IMR-90 (cell line): ENCODE results near the gene CDH26. TPM values are rescaled to one million over a fixed set of nuclear protein-coding genes. Genes with fewer than 3 reads are reported as not detected.

ENCODE experiments used
- ATAC-seq: fragments of 200-7000 bp; cut with Tn5 transposase; 2 replicates; pipeline ENCODE4 v1.9.1; 2020; ENCODE audit warnings: low read depth, mild to moderate bottlenecking, moderate library complexity
- BruUV-seq: library from RNA; stranded (reverse); fragments of 400-500 nt; replicated peaks from 2 replicates; lab custom pipeline; 2021; lab: Mats Ljungman, UMichigan
- CTCF ChIA-PET: fragments of 300-600 bp; formaldehyde crosslinking; extraction: SDS; loops from one replicate; lab custom pipeline; 2021; ENCODE audit warnings: antibody characterized with exemption; lab: Yijun Ruan, JAX
- POLR2A ChIA-PET: fragments of 300-600 bp; sonication (Branson Sonifier 250); formaldehyde crosslinking; loops from one replicate; lab custom pipeline; 2022; ENCODE audit warnings: antibody characterized with exemption; ENCODE audit not compliant: unreplicated experiment; lab: Charles Lee
- DNase-seq: peaks from one replicate; pipeline ENCODE4 v3.0.0; 2013
- H2AFZ ChIP-seq: replicated peaks from 2 replicates; pipeline ENCODE3; 2013; ENCODE audit warnings: low read length, mild to moderate bottlenecking; ENCODE audit not compliant: poor library complexity
- H2AK5ac ChIP-seq: 2 replicates; pipeline ENCODE4 v1.6.1; 2013; ENCODE audit warnings: low read depth, low read length, inconsistent platforms
- H2AK9ac ChIP-seq: replicated peaks from 2 replicates; pipeline ENCODE3; 2013; ENCODE audit warnings: mild to moderate bottlenecking, low read depth, low read length, moderate library complexity; ENCODE audit not compliant: poor library complexity
- H2BK120ac ChIP-seq: 2 replicates; pipeline ENCODE4 v1.6.1; 2013; ENCODE audit warnings: low read depth, low read length, inconsistent platforms
- H2BK15ac ChIP-seq: 3 replicates; pipeline ENCODE4 v1.6.1; 2013; ENCODE audit warnings: low read depth, low read length, inconsistent platforms
- H2BK20ac ChIP-seq: 2 replicates; pipeline ENCODE4 v1.6.1; 2013; ENCODE audit warnings: low read depth, mild to moderate bottlenecking, inconsistent platforms, low read length, moderate library complexity
- H2BK5ac ChIP-seq: 2 replicates; pipeline ENCODE4 v1.6.1; 2013; ENCODE audit warnings: mild to moderate bottlenecking, low read depth, low read length, inconsistent platforms; ENCODE audit not compliant: poor library complexity, severe bottlenecking
- H3K14ac ChIP-seq: replicated peaks from 2 replicates; pipeline ENCODE4 v1.6.1; 2013; ENCODE audit warnings: low read depth, low read length, inconsistent platforms
- H3K18ac ChIP-seq: 2 replicates; pipeline ENCODE4 v1.6.1; 2013; ENCODE audit warnings: low read depth, low read length, control low read depth
- H3K23ac ChIP-seq: 2 replicates; pipeline ENCODE4 v1.6.1; 2013; ENCODE audit warnings: low read depth, low read length, inconsistent platforms
- H3K27ac ChIP-seq: 2 replicates; pipeline ENCODE4 v1.5.1; 2013; ENCODE audit warnings: mild to moderate bottlenecking, control low read depth, low read length; ENCODE audit not compliant: insufficient read depth
- H3K27me3 ChIP-seq: 2 replicates; pipeline ENCODE4 v1.6.1; 2013; ENCODE audit warnings: low read length; ENCODE audit not compliant: control insufficient read depth, insufficient read depth
- H3K36me3 ChIP-seq: 2 replicates; pipeline ENCODE4 v1.6.1; 2013; ENCODE audit warnings: low read length, mixed read lengths; ENCODE audit not compliant: control insufficient read depth, insufficient read depth
- H3K4ac ChIP-seq: 2 replicates; pipeline ENCODE4 v1.6.1; 2013; ENCODE audit warnings: low read depth, low read length, inconsistent platforms
- H3K4me1 ChIP-seq: 2 replicates; pipeline ENCODE4 v1.6.1; 2013; ENCODE audit warnings: low read length, mixed read lengths; ENCODE audit not compliant: control insufficient read depth, insufficient read depth
- H3K4me2 ChIP-seq: 2 replicates; pipeline ENCODE4 v1.6.1; 2013; ENCODE audit warnings: low read depth, mild to moderate bottlenecking, control low read depth, low read length, moderate library complexity
- H3K4me3 ChIP-seq: 2 replicates; pipeline ENCODE4 v1.5.1; 2013; ENCODE audit warnings: low read depth, mild to moderate bottlenecking, control low read depth, low read length, moderate library complexity; ENCODE audit not compliant: insufficient read depth
- H3K56ac ChIP-seq: 2 replicates; pipeline ENCODE4 v1.6.1; 2013; ENCODE audit warnings: low read length, inconsistent platforms; ENCODE audit not compliant: insufficient read depth; ENCODE audit errors: extremely low read depth
- H3K79me1 ChIP-seq, 2 experiments: 2 replicates each; pipeline ENCODE4 v1.6.1; 2013; ENCODE audit warnings: low read length in 2 of 2, inconsistent platforms in 1 of 2, low read depth in 1 of 2
- H3K9ac ChIP-seq: 2 replicates; pipeline ENCODE4 v1.6.1; 2013; ENCODE audit warnings: low read depth, low read length, control low read depth
- H3K9me1 ChIP-seq: 2 replicates; pipeline ENCODE4 v1.6.1; 2013; ENCODE audit warnings: low read length, inconsistent platforms; ENCODE audit not compliant: insufficient read depth
- H3K9me3 ChIP-seq: 2 replicates; pipeline ENCODE4 v1.6.1; 2013; ENCODE audit warnings: low read length; ENCODE audit not compliant: control insufficient read depth, insufficient read depth
- H4K20me1 ChIP-seq: 2 replicates; pipeline ENCODE4 v1.6.1; 2013; ENCODE audit warnings: low read length, inconsistent platforms; ENCODE audit not compliant: insufficient read depth
- H4K5ac ChIP-seq: 2 replicates; pipeline ENCODE4 v1.6.1; 2013; ENCODE audit warnings: mild to moderate bottlenecking, low read depth, low read length, control low read depth
- H4K8ac ChIP-seq, 2 experiments: 2 replicates each; pipeline ENCODE4 v1.6.1; 2013; ENCODE audit warnings: low read depth in 2 of 2, low read length in 2 of 2, control low read depth in 1 of 2, inconsistent platforms in 1 of 2
- H4K91ac ChIP-seq: 2 replicates; pipeline ENCODE4 v1.6.1; 2013; ENCODE audit warnings: low read depth, low read length, inconsistent platforms; ENCODE audit not compliant: insufficient read depth
- BHLHE40 ChIP-seq: fragments of 150-350 bp; IDR thresholded peaks from 2 replicates; pipeline ENCODE4 v1.6.1; 2016; ENCODE audit warnings: mild to moderate bottlenecking, low read depth, low read length
- CEBPB ChIP-seq: IDR thresholded peaks from 2 replicates; pipeline ENCODE4 v1.6.1; 2012; ENCODE audit warnings: low read depth, low read length, improper control_type of control experiment
- CHD1 ChIP-seq: IDR thresholded peaks from 2 replicates; pipeline ENCODE4 v1.6.1; 2012; ENCODE audit warnings: low read depth, low read length, improper control_type of control experiment
- ELK1 ChIP-seq: fragments of 150-350 bp; IDR thresholded peaks from 2 replicates; pipeline ENCODE4 v1.6.1; 2016; ENCODE audit warnings: low read depth, mild to moderate bottlenecking, low read length, moderate library complexity, borderline replicate concordance
- MXI1 ChIP-seq: IDR thresholded peaks from 2 replicates; pipeline ENCODE4 v1.6.1; 2012; ENCODE audit warnings: low read depth, mild to moderate bottlenecking, low read length, moderate library complexity, borderline replicate concordance
- RCOR1 ChIP-seq: IDR thresholded peaks from 2 replicates; pipeline ENCODE4 v1.6.1; 2012; ENCODE audit warnings: mild to moderate bottlenecking, low read length, improper control_type of control experiment; ENCODE audit not compliant: insufficient replicate concordance
- RFX5 ChIP-seq: IDR thresholded peaks from 2 replicates; pipeline ENCODE4 v1.8.0; 2012; ENCODE audit warnings: low read depth, mild to moderate bottlenecking, low read length, moderate library complexity
- USF2 ChIP-seq: fragments of 150-350 bp; IDR thresholded peaks from 2 replicates; pipeline ENCODE4 v1.6.1; 2017; ENCODE audit warnings: mild to moderate bottlenecking, antibody characterized with exemption, low read length, low read depth
- WGBS, 2 experiments: methylation state at CpG; one replicate each; pipeline versions ENCODE4 v1.1.5 to v1.1.7; 2013; ENCODE audit warnings: missing lambda C conversion rate in 2 of 2; ENCODE audit not compliant: insufficient read length in 1 of 2; ENCODE audit errors: extremely low coverage in 2 of 2; 5-methylcytosine and 5-hydroxymethylcytosine counted together
- dilution Hi-C: fragments of 300-500 bp; cut with HindIII; formaldehyde crosslinking; loops from one replicate; pipeline ENCODE4 v1.14.3; 2018; ENCODE audit warnings: low sequenced_read_pairs; ENCODE audit not compliant: unreplicated experiment
- in situ Hi-C: fragments of 300-500 bp; cut with MboI; formaldehyde crosslinking; loops from 3 replicates; pipeline ENCODE4 v1.14.3; 2019; ENCODE audit warnings: low sequenced_read_pairs, inconsistent platforms, mixed read lengths
- intact Hi-C: fragments of 100-400 bp; cut with micrococcal nuclease; formaldehyde crosslinking; loops from 2 replicates; pipeline ENCODE4 v1.10.0; 2022
- polyA plus RNA-seq, 3 experiments: library from polyadenylated mRNA; depleted of rRNA; stranded (reverse); fragments of >200 nt; gene quantifications; 2 replicates each; pipeline ENCODE4 v1.2.3, GENCODE V29; 2012; ENCODE audit warnings: low replicate concordance in 1 of 3
- total RNA-seq: library from RNA; depleted of rRNA; stranded (reverse); fragments of >200 nt; gene quantifications from 2 replicates; pipeline ENCODE4 v1.2.3, GENCODE V29; 2012

The CDH26 gene
- total and polyA plus RNA-seq, 2 of the 4 experiments (the other 2 are of a cell fraction), result not detected

GRCh38 chr20:59933296-59933848 lies 24.9 kb upstream of the CDH26 start, which contains the start of gene SYCP2:
Gene SYCP2 (minus strand): TSS chr20:59933637. CDS start chr20:59922413, 11,224 bp downstream.
- dilution Hi-C loops, result no loop called here
- 0% methylated on average over 1 of the region's 65 CpGs; no CpG with 5 or more reads in 1 of the 2 experiments for WGBS, 2 experiments
- BruUV-seq, result no TSS peak

More at GRCh38 chr20:59933296-59933848, 24.9 kb upstream of the CDH26 start, which contains the start of gene SYCP2:
- Histone ChIP-seq H3K4me3 (peak within 1 kb of the TSS; percentile 51), H3K27ac (no peak within 1 kb of the TSS), H2BK15ac (no peak within 1 kb of the TSS), H2AFZ (peak within 1 kb of the TSS; percentile 97), H3K9ac (no peak within 1 kb of the TSS), H3K4me1 (no peaks in the 10 kb centered on the region; the same call in 1 of the 2 replicates), H2BK20ac (no peak within 1 kb of the TSS), H2BK120ac (peak within 1 kb of the TSS; percentile 19), H2AK5ac (no peak within 1 kb of the TSS), H3K9me3 (no peaks in the 10 kb centered on the region), H4K5ac (no peak within 1 kb of the TSS), H4K8ac (peak within 1 kb of the TSS; percentile 52 to 56; a peak in 2 of 4 replicates), H2AK9ac (peak within 1 kb of the TSS; percentile 75), H3K4ac (0 out of 2 replicates have a peak within 1 kb of the TSS, but pooled peaks have one; percentile 3), H3K18ac (no peak within 1 kb of the TSS), H3K9me1 (no peaks in the 10 kb centered on the region), H3K36me3 (no peaks in the 10 kb centered on the region), H3K4me2 (peak within 1 kb of the TSS; percentile 77), H3K14ac (peak within 1 kb of the TSS; percentile 37; the same call in 1 of the 2 replicates), H2BK5ac (no peak within 1 kb of the TSS), H4K20me1 (peaks cover 4% of the 10 kb centered on the region), H3K27me3 (no peaks in the 10 kb centered on the region), H3K56ac (no peak within 1 kb of the TSS), H3K23ac (no peak within 1 kb of the TSS; the same call in 1 of the 2 replicates), H3K79me1 (peaks cover under 1 to 5% of the 10 kb centered on the region in 2 experiments; a peak in 1 of 4 replicates), H4K91ac (peak within 1 kb of the TSS; percentile 34; the same call in 1 of the 2 replicates)
- CTCF ChIA-PET, result interaction anchor here (0.7 to 1.7 kb wide), 8 partner anchors 11 to 1364 kb away, joined by 3 to 8 read pairs (median 4); no protein-coding TSS in a partner anchor
- intact Hi-C loops, result no loop called here
- ATAC-seq, result peak; percentile 56
- in situ Hi-C loops, result no loop called here
- TF ChIP-seq RCOR1 (no peak), CHD1 (no peak), MXI1 (no peak), BHLHE40 (no peak), USF2 (no peak), CEBPB (no peak), ELK1 (no peak), RFX5 (no peak)
- no peak for DNase-seq
- POLR2A ChIA-PET, result no interaction called here
